Left forelimb (tissue), 1 donor: ENCODE measurements around the gene DPEP2NB.
"Not testable (repeated sequence)": the region's sequence is repeated elsewhere in the genome, so short reads cannot be mapped to it uniquely, and the experiment has no call there.

ENCODE experiments used
- DNase-seq: peaks from one replicate; pipeline ENCODE4 v3.0.0-alpha.2; 2018; ENCODE audit warnings: low spot score

DPEP2NB gene

GRCh38 chr16:68015681-68016080, at the start of gene DPEP2NB:
DPEP2NB (minus strand) TSS chr16:68015911; CDS start chr16:68015770, 141 bp downstream.
- no peak for DNase-seq

DNA sequence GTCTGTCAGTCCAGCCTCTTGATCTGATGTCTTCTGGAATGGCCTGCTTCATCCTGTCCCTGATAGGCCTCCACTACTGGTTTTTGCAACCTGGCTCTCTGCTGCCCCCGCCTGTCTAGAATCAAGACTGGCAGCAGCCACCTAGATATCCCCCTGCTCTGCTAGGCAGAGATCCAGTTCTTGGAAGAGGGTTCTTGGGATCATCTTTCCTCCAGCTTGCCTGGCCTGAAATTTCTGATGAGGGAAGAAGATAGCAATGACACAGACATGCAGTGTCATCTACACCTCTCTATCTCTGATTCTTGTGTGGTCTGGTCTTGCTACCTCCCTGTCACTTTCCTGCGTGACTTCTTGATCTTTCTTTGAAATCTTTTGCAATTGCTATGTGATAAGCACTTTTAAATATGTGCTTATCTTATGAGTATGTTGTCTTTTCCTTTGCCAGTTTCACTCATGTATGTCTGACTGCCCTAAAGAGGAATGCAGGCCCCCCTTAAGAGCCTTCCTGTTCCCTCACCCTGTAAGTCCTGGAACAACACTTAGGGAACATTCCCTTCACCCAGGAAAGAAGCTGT, 49.2 kb upstream of the DPEP2NB start:
- no peak for DNase-seq

- no peak for DNase-seq
Observed at GRCh38 chr16:68062910-68063393, 47.2 kb upstream of the DPEP2NB start.

- no peak for DNase-seq
Observed at GRCh38 chr16:68061396-68061795, 45.7 kb upstream of the DPEP2NB start.

DNA sequence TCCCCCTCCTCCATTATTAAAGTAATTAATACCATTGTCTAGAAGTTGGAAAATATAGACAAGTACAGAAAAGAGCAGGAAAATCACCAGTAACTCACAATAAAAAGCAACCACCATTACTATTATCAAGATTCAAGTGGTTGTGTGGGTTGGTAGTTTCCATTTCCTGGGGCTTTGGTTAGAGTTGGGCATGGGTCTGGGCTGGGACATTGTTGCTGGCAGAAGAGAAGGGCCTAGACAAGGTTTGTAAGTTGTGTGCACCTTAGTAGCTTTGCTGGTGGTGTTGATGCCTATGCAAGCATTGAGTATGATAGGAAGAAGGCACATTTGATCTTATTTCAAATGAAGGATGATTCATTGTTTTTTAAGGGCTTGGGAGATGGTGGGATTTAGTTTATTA, 44.1 kb upstream of the DPEP2NB start:
- DNase-seq = no peak

DNA sequence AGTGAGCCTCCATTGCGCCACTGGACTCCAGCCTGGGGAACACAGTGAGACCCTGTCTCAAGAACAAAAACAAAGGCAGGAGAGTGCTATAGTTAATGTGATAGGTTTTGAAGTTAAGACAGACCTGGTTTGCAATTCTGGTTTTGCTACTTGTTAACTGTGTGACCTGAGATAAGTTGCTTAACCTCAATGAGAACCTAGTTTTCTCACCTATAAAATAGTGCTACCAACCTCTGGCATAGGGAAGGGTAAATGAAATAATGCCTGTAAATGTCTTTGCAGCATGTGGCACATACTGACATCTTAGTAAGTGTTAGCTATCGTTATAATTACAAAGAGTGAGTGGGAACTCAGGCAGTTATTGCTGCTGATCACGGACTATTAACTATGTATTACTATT, 39.7 kb upstream of the DPEP2NB start:
- DNase-seq = no peak

GRCh38 chr16:68049449-68049848, 33.7 kb upstream of the DPEP2NB start:
- DNase-seq = no peak

DNA sequence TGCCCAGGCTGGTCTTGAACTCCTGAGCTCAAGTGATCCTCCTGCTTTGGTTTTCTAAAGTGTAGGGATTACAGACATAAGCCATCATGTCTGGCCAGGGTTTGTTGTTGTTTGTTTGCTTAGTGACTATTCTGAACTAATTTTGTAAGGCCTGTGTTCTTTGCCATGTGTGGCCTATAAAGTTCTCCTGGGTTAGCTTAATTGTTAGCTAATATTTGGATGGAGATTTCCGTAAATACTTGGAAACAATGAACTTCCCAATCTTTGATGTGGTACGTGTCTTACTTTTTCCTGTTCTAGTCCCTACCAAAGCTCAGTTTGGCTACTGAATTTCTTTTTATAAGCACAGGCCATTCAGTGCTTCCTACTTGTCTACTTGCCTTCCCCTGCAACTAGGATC, 32.3 kb upstream of the DPEP2NB start:
- DNase-seq = no peak

DNA sequence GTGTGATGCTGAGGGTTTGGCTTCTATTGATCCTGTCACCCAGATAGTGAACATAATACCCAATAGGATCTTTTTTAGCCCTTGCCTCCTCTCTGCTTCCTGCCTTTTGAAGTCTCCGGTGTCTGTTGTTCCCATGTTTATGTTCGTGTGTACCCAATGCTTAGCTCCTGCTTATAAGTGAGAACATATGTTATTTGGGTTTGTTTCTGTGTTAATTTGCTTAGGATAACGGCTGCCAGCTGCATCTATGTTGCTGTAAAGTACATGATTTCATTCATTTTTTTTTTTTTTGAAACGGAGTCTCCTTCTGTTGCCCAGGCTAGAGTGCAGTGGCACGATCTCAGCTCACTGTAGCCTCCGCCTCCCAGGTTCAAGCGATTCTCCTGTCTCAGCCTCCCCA, 30.4 kb upstream of the DPEP2NB start:
- DNase-seq = no peak

DNA sequence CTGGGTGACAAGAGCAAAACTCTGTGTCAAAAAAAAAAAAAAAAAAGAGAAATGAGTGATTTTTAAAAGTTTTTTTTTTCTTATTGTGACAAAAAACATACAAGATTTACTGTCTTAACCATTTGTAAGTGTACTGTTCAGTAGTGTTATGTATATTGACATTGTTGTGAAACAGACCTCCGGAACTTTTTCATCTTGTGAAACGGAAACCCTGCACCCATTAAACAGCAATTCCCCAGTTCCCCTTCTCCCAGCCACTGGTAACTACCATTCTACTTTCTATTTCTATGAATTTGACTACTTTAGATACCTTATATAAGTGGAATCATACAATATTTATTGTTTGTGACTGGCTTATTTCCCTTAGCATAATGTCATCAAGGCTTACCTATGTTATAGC, 26.1 kb upstream of the DPEP2NB start:
- DNase-seq = no peak

DNA sequence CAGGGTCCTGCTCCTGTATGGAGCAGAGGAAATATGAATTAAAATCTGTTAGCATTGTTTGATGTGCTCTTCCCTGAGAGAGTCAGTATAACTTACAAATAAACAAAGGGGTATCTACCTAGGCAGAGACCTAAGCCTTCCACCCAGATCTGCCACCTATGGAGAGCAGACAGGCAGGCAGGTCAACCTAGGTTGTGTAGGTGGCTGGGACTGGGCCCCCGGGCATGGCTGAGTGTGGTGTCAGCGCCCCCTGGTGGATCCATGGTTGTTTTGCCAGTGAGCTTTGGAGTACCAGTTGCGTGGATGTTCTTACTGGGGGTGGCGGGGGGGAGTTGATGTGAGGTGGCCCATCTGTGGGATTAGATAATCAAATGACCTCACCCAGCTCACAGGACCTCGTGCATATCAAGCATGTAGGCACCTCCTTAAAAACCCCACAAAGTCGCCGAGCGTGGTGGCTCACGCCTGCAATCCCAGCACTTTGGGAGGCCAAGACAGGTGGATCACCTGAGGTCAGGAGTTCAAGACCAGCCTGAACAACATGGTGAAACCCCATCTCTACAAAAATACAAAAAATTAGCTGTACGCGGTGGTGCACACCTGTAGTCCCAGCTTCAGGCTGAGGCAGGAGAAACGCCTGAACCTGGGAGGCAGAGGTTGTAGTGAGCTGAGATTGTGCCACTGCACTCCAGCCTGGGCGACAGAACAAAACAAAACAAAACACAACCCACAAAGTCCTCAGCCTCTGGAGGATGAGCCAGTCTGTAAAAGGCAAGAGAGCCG, 25.0 kb upstream of the DPEP2NB start:
- peak; percentile 81 for DNase-seq

- DNase-seq = no peak
Observed at GRCh38 chr16:68037841-68038597, 22.3 kb upstream of the DPEP2NB start.

GRCh38 chr16:68035227-68035626, 19.5 kb upstream of the DPEP2NB start:
- DNase-seq = no peak

- no peak for DNase-seq
Observed at GRCh38 chr16:68033101-68033500, 17.4 kb upstream of the DPEP2NB start.

GRCh38 chr16:68031951-68032350, 16.2 kb upstream of the DPEP2NB start:
- no peak for DNase-seq

DNA sequence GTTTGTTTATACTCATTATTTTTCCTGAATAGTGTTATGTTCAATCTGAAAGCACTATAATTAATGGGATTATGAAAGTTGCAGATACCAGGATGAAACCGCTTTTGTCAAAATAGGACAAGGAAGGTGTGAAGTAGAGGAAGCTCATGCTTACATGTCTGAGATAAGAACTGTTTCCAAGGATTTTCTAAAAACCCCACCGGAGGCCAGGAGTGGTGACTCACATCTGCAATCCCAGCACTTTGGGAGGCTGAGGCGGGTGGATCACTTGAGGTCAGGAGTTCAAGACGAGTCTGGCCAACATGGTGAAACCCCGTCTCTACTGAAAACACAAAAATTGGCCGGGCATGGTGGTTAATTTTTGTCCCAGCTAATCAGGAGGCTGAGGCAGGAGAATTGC, 14.4 kb upstream of the DPEP2NB start:
- DNase-seq = not testable (repeated sequence)

- no peak for DNase-seq
Observed at GRCh38 chr16:68028996-68029395, 13.3 kb upstream of the DPEP2NB start.

- peak; percentile 96 for DNase-seq
Observed at GRCh38 chr16:68022728-68023537, 7.2 kb upstream of the DPEP2NB start, which contains the start of the genes DDX28 and DUS2. DDX28 (minus strand) TSS chr16:68023232; CDS start chr16:68023202, 30 bp downstream. DUS2 (plus strand) TSS chr16:68023284; CDS start chr16:68038024, 14,740 bp downstream.

- DNase-seq = no peak
Observed at GRCh38 chr16:68022278-68022727, 6.6 kb upstream of the DPEP2NB start.

- no peak for DNase-seq
Observed at GRCh38 chr16:68021490-68021889, 5.8 kb upstream of the DPEP2NB start.

DNA sequence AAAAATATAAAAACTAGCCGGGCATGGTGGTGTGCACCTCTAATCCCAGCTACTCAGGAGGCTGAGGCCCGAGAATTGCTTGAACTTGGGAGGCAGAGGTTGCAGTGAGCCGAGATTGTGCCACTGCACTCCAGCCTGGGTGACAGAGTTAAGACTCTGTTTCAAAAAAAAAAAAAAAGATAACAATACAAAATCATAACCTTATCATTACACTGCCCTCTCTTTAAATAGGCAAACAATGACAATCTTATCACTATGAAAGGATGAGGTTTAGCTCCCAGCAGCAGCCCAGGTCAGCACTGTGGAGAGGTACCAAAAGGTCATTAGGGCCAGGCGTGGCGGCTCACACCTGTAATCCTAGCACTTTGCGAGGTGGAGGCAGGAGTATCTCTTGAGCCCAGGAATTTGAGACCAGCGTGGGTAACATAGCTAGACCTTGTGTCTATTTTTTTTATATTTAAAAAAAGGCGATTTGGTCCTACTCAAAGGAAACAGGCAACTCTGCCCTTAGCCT, 3.5 kb upstream of the DPEP2NB start:
- DNase-seq = no peak
